BE2C (cell line): ENCODE results near the gene UBAP1L.
"Not testable (repeated sequence)": the region's sequence is repeated elsewhere in the genome, so short reads cannot be mapped to it uniquely, and the experiment has no call there.

Experiments used
- DNase-seq: peaks from one replicate; pipeline ENCODE4 v3.0.0-alpha.2; 2020
- H3K27me3 ChIP-seq: fragments of 250-450 bp; sonication (Bioruptor Pico); 2 replicates; pipeline ENCODE4 v1.5.1; 2020; ENCODE audit warnings: mild to moderate bottlenecking
- H3K36me3 ChIP-seq: fragments of 250-450 bp; sonication (Bioruptor Pico); 2 replicates; pipeline ENCODE4 v1.5.1; 2020; ENCODE audit warnings: mild to moderate bottlenecking
- H3K4me1 ChIP-seq: fragments of 250-450 bp; sonication (Bioruptor Pico); 2 replicates; pipeline ENCODE4 v1.5.1; 2020
- H3K4me3 ChIP-seq: 2 replicates; pipeline ENCODE4 v1.5.1; 2011; ENCODE audit warnings: low read depth, low read length
- H3K9me3 ChIP-seq: fragments of 250-450 bp; sonication (Bioruptor Pico); 2 replicates; pipeline ENCODE4 v1.5.1; 2020
- CTCF ChIP-seq: IDR thresholded peaks from 2 replicates; pipeline ENCODE4 v1.5.1; 2012; ENCODE audit warnings: mild to moderate bottlenecking, low read depth, low read length

The UBAP1L gene

GRCh38 chr15:65101891-65102708 lies 12.9 kb downstream of the UBAP1L start:
- no peak for TF ChIP-seq CTCF
- H3K36me3 ChIP-seq, result peaks cover 23% of the 10 kb centered on the region
- no peaks in the 10 kb centered on the region for H3K4me1 ChIP-seq
- DNase-seq, result no peak
- no peak overlapping the region for H3K4me3 ChIP-seq
- H3K9me3 ChIP-seq, result no peaks in the 10 kb centered on the region
- no peaks in the 10 kb centered on the region for H3K27me3 ChIP-seq

GRCh38 chr15:65101411-65101890 lies 13.5 kb downstream of the UBAP1L start:
- H3K36me3 ChIP-seq, result peaks cover 23% of the 10 kb centered on the region
- DNase-seq, result peak; percentile 87
- no peak overlapping the region for H3K4me3 ChIP-seq
- no peaks in the 10 kb centered on the region for H3K9me3 ChIP-seq
- H3K4me1 ChIP-seq, result no peaks in the 10 kb centered on the region
- peak; percentile 98 for TF ChIP-seq CTCF
- no peaks in the 10 kb centered on the region for H3K27me3 ChIP-seq

- Histone ChIP-seq H3K36me3 (peaks cover 15% of the 10 kb centered on the region), H3K4me3 (no peak overlapping the region), H3K9me3 (no peaks in the 10 kb centered on the region), H3K27me3 (no peaks in the 10 kb centered on the region), H3K4me1 (no peaks in the 10 kb centered on the region)
- no peak for DNase-seq
- TF ChIP-seq CTCF, result no peak
These were observed 14.6 kb downstream of the UBAP1L start for GRCh38 chr15:65100442-65100841.

GRCh38 chr15:65099801-65100200 lies 15.2 kb downstream of the UBAP1L start:
- H3K4me1 ChIP-seq, H3K4me3 ChIP-seq, H3K9me3 ChIP-seq, DNase-seq, H3K27me3 ChIP-seq: not testable (repeated sequence)
- H3K36me3 ChIP-seq, result peaks cover 13% of the 10 kb centered on the region

GRCh38 chr15:65099336-65099735 lies 15.7 kb downstream of the UBAP1L start:
- no peak for TF ChIP-seq CTCF
- Histone ChIP-seq H3K36me3 (peaks cover 13% of the 10 kb centered on the region), H3K9me3 (no peaks in the 10 kb centered on the region), H3K27me3 (no peaks in the 10 kb centered on the region), H3K4me3 (no peak overlapping the region), H3K4me1 (0 out of 2 replicates have a peak, but pooled peaks cover 2% of the 10 kb centered on the region)
- no peak for DNase-seq

GRCh38 chr15:65097651-65098263 lies 17.2 kb downstream of the UBAP1L start:
- H3K4me3 ChIP-seq, result no peak overlapping the region
- no peak for TF ChIP-seq CTCF

More at GRCh38 chr15:65097651-65098263, 17.2 kb downstream of the UBAP1L start:
- Histone ChIP-seq H3K4me1 (0 out of 2 replicates have a peak, but pooled peaks cover 3% of the 10 kb centered on the region), H3K27me3 (no peaks in the 10 kb centered on the region), H3K9me3 (no peaks in the 10 kb centered on the region), H3K36me3 (peaks cover 13% of the 10 kb centered on the region)
- DNase-seq, result no peak
